PC-3 (cell line): Measurements from ENCODE around the gene HBEGF.

Experiments
- CTCF ChIP-seq: fragments of 300-600 bp; sonication (generic); conservative IDR thresholded peaks from 2 replicates; pipeline ENCODE4 v1.5.1; 2017; ENCODE audit warnings: antibody characterized with exemption, low read depth, mild to moderate bottlenecking, low read length
- EZH2 ChIP-seq: fragments of 300-600 bp; sonication (generic); IDR thresholded peaks from one replicate; pipeline ENCODE4 v1.6.1; 2017; ENCODE audit warnings: antibody characterized with exemption, mild to moderate bottlenecking, low read length; ENCODE audit not compliant: unreplicated experiment
- EZH2phosphoT487 ChIP-seq: fragments of 300-600 bp; sonication (generic); IDR thresholded peaks from 2 replicates; pipeline ENCODE4 v1.6.1; 2018; ENCODE audit warnings: mild to moderate bottlenecking, antibody characterized with exemption, low read length, borderline replicate concordance

DNA sequence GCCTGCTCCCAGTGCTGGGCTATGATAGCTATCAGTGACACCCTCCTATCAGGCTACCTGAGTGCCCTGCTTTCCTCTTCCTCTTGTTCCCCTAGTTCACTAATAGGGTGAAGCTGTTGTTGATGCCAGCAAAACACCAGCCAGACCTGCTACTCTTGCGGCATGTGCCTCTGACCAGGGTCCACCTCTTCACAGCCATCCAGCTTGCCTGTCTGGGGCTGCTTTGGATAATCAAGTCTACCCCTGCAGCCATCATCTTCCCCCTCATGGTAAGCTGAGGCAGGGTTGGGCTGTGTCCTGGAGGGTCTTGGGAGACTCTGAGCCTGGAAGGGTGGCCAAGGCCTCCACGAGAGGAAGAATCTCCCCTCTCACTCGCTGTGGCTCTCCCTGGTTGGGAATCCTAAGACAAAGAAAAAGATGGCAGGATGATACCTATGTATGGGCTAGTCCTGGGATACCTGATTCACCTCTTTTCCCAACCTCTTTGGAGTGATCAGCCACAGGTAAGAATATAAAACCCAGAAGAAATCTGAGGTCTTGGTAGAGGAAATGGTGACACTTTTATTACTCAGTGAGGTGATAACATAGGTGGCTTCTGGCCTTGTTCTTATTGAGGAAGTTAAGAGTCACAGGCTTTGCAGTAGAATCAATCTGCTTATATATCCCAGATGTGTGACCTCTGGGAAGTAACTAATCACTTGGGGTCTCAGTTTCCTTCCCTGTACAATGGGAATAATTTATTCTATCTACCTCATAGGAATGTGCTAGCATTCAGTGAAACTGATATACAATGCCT, 25.2 kb upstream of the HBEGF start:
- TF ChIP-seq CTCF, result no peak
- no peak for TF ChIP-seq EZH2
- no peak for TF ChIP-seq EZH2phosphoT487
